ENCODE measurements around the gene HIF1A. TPM values are rescaled to one million over a fixed set of nuclear protein-coding genes. Genes with fewer than 3 reads are reported as not detected.

Gene HIF1A
- total and polyA plus RNA-seq, 2 of the 8 experiments (the other 6 are each of a cell fraction or from before 2014, with no cell fraction given), result 54.8 to 175 TPM

- TF ChIP-seq CTCF (IDR thresholded peaks at IDR 0.05; ENCODE audit: control extremely low read depth in 1 of 3, insufficient read depth in 1 of 3, low read depth in 1 of 3, low read length in 3 of 3) (no peak), SUZ12 (IDR thresholded peaks at IDR 0.05; ENCODE audit: low read length) (no peak), EZH2 (IDR thresholded peaks at IDR 0.05; ENCODE audit: low read depth, low read length, severe bottlenecking) (no peak), EGR1 (IDR thresholded peaks at IDR 0.05; ENCODE audit: borderline replicate concordance, low read depth, low read length) (no peak), SIX5 (IDR thresholded peaks at IDR 0.05; ENCODE audit: low read depth, low read length) (no peak), SP1 (IDR thresholded peaks at IDR 0.05; ENCODE audit: low read depth, low read length) (no peak)
Measured at GRCh38 chr14:61780125-61780524, 84.8 kb downstream of the HIF1A start (continued).
